Measurements from ENCODE around the gene SELPLG.

DNA sequence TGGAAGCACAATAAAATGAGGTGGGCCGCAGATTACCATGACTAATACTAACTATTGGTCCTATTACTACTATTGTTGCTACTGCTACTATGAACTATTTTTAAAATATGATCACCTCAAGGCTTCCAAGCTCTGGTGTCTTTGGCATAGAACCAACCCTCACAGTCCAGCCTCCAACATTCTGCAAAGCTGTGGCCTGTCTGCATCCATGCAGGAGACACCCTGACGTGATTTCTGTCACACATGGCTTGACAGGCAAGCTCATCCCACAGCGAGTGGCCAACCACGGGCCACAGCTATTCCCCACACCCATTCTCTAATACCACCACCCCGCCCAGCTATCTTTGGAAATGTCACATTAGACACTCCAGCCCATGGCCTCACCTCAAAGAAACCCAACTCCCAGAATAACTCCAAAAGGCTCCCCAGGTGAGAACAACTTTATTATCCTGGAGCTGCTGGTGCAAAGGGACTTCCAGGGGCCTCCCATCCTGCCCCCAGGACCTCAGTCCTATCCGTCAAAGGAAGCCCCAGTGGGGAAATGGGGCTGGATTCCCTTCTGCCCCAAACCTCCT lies 56.9 kb downstream of the SELPLG start:
- TF ChIP-seq, protein P1, sequence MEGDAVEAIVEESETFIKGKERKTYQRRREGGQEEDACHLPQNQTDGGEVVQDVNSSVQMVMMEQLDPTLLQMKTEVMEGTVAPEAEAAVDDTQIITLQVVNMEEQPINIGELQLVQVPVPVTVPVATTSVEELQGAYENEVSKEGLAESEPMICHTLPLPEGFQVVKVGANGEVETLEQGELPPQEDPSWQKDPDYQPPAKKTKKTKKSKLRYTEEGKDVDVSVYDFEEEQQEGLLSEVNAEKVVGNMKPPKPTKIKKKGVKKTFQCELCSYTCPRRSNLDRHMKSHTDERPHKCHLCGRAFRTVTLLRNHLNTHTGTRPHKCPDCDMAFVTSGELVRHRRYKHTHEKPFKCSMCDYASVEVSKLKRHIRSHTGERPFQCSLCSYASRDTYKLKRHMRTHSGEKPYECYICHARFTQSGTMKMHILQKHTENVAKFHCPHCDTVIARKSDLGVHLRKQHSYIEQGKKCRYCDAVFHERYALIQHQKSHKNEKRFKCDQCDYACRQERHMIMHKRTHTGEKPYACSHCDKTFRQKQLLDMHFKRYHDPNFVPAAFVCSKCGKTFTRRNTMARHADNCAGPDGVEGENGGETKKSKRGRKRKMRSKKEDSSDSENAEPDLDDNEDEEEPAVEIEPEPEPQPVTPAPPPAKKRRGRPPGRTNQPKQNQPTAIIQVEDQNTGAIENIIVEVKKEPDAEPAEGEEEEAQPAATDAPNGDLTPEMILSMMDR (IDR thresholded peaks at IDR 0.05), result no peak
- no peak for TF ChIP-seq POLR2A (IDR thresholded peaks at IDR 0.05)
- TF ChIP-seq EP300 (IDR thresholded peaks at IDR 0.05), result no peak

Data from stomach (tissue), 4 donors.